HG02973 (cell line): ENCODE measurements around the gene ZCCHC17.

ENCODE experiments used
- ATAC-seq: cut with Tn5 transposase; IDR thresholded peaks from one replicate; pipeline ENCODE4 v1.9.1; 2021; ENCODE audit warnings: moderate library complexity; ENCODE audit not compliant: unreplicated experiment

The ZCCHC17 gene

DNA sequence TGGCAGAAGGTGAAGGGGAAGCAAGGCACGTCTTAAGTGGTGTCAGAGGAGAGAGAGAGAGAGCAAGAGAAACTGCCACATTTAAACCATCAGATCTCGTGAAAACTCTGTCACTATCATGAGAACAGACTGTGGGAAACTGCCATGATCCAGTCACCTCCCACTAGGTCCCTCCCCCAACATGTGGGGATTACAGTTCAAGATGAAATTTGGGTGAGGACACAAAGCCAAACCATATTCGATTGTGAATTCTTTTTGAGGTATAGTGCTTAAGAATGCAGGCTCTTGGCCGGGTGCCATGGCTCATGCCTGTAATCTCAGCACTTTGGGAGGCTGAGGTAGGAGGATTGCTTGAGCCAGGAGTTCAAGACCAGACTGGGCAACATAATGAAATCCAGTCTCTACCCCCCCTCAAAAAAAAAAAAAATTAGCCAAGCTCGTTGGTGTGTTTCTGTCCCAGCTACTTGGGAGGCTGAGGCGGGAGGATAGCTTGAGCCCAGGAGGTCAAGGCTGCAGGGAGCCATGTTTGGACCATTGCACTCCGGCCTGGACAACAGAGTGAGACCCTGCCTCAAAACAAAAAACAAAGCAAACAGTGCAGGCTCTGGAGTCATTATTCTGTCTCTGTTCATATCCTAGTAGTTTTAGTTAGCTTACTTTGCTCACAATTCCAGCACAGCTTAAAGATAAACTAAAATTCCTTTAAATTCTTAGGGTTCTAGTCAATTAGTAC is 6.0 kb downstream of the ZCCHC17 start:
- ATAC-seq, result no peak

DNA sequence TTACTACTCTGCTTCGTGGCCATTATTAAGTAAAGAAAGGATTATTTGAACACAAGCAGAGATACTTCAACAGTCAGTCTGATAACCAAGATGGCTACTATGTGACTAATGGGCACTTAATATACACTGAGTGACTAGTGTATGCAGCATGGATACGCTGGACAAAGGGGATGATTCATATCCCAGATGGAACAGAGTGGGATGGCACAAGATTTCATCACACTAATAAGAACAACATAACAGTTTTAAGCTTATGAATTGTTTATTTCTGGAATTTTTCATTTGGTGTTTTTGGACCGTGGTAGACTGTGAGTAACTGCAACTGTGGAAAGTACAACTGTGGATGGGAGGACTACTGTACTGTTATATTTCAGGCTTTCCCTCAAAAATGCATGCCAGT is 9.4 kb downstream of the ZCCHC17 start:
- ATAC-seq, result no peak

DNA sequence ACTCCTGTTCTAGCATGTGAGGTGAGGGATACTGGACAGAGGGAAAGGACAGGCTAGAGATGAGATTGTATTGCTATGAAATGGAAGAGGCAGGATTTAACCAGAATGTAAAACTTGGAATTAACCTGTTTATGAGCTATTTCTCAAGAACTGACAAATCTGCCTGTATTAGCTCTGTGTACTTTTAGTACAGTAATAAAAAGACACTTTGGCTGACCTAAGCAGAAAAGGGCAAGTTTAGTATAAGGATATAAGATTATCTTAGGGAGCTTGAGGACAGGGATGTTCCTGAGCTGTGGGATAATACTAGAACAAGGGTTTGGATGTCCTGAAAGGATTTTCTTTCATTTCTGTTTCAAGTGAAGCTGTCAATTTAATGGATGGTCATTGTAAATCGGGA is 11.2 kb downstream of the ZCCHC17 start:
- no peak for ATAC-seq

DNA sequence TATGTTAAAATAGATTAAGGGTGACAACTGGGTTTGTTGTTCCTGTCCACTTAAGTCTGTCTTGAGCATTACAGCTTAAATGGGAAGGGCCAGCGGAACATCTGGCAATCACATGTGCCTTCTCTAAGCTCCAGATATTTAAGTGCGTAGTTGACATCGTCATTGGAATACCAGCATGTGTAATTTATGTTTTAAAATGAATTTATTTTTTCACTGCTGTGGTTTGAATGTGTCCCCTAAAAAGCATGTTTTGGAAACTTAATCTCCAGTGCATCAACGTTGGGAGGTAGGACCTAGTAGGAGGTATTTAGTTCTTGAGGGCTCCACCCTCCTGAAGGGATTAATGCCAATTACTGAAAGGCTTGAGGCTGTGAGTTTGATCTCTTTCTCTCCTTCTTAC is 13.4 kb downstream of the ZCCHC17 start:
- no peak for ATAC-seq

DNA sequence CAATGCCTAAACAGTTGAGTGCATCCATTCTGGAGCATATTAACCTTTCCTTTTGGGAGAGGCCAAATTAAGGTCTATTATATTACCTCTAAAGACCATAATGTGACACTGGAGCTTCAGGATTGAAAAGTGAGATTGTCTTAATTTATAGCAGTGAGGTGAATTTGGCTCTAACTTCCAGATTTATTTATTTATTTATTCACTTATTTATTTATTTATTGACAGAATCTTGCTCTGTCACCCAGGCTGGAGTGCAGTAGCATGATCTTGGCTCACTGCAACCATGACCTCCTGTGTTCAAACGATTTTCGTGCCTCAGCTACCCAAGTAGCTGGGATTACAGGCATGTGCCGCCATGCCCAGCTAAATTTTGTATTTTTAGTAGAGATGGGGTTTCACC is 19.1 kb downstream of the ZCCHC17 start:
- ATAC-seq, result no peak

DNA sequence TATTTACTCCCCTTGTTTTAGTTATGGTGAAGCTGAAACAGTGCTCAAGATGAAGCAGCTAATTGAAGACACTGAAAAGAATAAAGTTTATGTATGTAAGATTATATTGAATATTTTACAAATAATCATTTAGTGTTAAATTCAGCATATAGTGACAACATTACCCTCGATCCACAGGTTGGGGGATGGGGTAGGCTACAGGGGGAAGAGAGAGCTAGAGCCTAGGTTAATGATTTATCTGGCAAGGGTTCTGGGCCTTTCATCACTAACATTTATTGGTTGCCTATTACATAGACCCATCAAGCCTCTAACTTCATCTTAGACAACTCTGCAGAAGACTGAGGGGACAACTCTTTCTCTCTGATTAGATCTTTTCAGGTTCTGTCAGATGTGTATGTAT is 21.3 kb downstream of the ZCCHC17 start:
- no peak for ATAC-seq

DNA sequence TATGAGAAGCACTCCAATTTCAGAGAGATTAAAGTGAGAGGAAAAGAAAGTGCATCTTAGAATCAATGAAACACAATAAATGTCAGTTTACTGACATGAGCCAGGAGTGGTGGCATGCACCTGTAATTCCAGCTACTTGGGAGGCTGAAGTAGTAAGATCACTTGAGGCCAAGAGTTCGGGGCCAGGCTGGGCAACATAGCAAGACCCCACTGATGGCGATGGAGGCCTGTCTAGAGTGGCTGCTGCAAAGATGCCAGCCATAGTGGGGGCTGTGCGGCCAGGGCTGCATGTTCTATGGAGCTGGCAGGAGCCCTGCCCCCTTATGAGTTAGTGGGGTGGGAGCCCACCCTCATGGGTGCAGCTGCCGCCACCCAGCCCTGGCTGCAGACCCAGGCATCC is 27.3 kb downstream of the ZCCHC17 start:
- no peak for ATAC-seq

DNA sequence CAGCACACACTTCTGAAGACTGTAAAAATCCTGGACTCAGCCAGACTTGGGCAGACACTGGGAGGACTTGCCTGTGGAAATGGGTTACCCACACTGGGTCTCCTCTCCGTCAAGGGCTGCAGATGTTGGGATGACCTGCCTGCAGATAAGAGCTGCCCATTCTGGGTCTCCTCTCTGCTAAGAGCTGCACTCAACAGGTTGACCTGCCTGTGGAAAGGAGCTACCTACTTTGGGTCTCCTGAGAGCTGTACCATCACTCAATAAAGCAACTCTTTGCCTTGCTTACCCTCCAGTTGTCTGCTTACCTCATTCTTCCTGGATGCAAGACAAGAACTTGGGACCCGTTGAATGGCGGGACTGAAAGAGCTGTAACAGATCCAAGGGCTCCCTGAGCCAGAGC is 28.2 kb downstream of the ZCCHC17 start:
- no peak for ATAC-seq

DNA sequence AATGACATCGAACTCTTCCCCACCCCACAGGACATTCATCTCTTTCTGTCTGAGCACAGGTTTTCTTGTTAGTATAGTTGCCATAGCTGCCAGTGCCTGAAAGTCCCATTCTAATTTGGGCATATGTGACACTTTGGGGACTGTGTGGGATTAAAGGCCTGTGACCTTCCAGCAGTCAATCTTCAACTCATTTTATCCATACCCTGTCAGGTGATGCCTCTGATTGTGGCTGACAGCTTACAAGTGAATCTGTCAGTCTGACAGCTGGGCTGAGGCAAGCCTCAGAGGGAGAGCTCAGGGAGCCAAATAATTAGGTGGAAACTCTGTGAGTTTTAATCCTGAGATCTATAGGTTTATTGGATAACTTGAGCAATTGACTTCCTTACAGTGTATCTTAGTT is 29.6 kb downstream of the ZCCHC17 start:
- no peak for ATAC-seq

DNA sequence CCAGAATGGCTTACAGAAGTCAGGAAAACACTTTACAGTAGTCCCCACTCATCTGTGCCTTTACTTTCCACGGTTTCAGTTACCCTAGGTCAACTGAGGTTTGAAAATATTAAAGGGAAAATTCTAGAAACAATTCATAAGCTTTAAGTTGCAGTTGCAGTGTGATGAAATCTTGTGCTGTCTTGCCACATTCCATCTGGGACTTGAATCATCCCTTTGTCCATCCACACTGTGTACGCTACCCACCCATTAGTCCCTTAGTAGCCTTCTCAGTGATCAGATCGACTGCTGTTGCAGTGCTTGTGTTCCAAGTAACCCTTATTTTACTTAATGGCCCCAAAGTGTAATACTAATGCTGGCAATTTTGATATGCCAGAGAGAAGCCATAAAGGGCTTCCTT is 30.5 kb downstream of the ZCCHC17 start:
- no peak for ATAC-seq

DNA sequence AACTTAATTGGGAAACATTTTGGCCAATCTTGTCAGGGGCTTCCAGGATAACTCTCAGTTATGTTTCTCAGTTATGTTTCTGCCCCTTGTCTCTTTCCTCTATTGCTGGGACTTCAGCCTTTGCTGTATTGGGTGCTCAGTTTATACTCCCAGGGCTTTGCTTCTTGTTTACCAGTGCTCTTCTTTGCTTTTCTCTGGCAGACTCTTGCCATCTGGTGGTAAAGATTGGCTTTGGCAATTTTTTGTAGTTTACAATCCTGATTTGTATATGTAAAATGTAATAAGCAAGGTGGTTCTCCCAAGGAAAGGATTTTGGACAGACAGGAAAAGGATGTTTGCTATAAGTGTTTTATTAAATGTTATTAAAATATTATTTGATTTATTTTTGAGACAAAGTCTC is 38.2 kb downstream of the ZCCHC17 start:
- no peak for ATAC-seq

DNA sequence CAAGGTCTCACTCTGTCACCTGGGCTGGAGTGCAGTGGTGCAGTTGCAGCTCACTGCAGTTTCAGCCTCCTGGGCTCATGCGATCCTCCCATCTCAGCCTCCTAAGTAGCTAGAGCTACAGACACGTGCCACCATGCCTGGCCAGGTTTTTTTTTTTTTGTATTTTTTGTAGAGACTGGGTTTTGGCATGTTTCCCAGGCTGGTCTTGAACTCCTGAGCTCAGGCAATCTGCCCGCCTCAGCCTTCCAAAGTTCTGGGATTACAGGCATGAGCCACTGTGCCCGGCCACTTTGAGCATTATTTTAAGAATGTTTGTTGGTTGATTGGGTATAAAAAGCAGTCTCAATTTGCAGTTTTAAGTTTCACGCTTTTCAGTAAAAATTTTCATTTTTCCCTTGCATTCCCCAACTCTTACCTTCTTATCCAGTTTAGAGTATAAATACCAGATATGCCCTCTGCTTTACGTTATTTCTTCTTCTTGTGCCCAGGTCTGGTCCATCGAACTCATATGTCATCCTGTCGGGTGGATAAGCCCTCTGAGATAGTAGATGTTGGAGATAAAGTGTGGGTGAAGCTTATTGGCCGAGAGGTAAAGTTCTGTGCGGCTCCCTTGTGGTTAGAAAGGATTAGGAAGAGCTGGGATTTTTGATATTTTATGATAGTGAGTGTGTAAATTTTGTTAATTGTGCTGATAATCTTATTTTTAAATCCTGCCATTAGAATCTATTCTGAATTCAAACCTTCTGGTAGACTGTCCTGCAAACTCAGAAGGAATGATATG is 40.0 kb downstream of the ZCCHC17 start:
- no peak for ATAC-seq

DNA sequence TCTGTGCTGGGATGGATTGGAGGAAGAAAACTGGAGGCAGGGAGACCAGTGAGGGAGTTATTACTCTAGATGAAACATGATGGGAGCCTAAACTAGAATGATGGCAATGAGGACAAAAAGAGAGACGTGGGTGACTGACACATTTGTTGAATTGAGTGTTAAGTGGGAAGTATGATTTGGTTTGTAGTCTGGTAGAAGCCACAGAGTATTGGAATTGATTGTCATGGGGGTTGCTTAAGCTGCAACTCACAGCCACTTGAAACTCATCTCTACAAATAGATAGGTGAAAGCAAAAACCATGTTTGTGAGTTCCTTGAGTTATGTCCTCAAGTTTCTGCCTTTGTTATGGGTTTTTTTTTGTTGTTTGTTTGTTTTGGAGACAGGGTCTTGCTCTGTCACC is 47.7 kb downstream of the ZCCHC17 start:
- no peak for ATAC-seq

DNA sequence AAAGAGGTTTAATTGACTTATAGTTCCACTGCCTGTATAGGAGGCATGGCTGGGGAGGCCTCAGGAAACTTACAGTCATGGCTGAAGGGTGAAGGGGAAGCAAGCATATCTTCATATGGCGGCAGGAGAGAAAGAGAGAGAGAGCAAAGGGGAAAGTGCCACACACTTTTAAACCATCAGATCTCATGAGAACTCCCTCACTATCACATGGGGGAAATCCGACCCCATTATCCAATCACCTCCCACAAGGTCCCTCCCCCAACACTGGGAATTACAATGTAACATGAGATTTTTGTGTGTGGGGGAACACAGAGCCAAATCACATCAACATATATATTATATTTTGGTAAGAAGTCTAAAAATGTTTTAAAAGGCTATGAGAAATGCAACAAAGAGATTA is 48.8 kb downstream of the ZCCHC17 start:
- no peak for ATAC-seq

DNA sequence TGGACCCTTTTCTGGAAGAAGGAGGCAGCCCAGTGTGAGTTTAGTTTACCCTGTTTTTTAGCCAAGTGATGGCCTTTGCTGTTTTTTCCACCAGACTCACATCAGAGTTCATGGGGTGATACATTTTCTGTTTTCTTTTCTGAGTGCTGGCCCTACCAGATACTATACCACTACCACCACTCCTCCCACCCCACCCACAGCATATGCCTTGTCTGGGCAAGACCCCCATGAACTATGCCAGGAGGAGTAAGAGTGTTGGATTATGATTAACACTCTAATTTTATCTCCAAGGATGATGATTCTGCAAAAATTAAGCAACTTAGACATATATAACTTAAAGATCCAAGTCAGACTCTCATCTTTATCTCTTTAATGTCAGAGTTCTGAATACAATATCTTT is 50.0 kb downstream of the ZCCHC17 start:
- no peak for ATAC-seq

DNA sequence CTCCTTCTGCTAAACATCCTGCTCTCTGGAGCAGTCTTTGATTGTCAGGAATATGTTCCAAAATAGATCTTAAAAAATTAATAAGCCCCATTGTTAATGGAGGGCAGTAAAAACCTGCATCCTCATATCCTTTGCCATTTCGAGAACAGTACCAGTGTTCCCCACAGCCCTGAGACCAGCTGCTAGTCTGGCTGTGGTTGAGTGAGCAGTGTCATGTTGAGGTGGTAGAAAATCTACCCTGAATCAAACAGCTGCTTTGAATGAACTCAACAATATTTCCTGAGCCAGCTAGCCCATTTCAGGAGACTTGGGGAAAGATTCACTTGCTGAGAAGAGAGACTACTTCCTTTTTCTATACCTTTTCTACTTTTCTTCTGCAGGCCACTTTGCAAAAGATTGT is 51.6 kb downstream of the ZCCHC17 start:
- ATAC-seq, result no peak

DNA sequence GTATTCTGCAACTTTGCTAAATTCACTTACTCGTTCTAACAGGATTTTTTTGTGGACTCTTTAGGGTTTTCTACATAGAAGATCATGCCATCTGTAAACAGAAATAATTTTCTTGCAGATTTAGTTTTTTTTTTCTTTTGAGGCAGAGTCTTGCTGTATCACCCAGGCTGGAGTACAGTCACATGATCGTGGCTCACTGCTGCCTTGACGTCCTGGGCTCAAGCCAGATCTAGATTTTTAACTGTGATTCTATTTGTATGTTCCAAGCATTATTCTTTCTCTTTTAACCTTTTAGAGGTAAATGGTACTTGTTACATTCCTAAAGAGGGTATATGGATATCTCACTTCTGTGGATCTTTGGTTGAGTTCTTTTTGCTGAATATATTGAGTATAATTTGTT is 57.5 kb downstream of the ZCCHC17 start:
- ATAC-seq, result no peak

DNA sequence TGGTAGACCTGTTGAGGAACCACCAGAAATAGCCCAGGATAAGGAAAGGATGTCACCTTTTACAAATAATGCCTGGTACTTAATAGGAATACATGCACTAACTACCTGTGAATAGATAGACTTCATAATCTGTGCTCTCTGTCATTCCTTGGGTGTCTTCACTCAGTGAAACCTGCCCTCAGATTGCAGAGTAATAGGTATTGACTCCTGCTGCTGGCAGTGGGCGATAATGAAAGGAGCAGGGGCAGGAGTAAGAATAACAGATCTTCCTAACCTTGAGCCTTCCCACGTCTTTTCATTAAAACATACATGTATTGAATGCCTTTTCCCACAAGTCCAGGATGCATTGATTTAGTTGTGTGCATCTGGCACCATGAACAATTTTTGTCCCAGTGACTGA is 59.6 kb downstream of the ZCCHC17 start:
- no peak for ATAC-seq

DNA sequence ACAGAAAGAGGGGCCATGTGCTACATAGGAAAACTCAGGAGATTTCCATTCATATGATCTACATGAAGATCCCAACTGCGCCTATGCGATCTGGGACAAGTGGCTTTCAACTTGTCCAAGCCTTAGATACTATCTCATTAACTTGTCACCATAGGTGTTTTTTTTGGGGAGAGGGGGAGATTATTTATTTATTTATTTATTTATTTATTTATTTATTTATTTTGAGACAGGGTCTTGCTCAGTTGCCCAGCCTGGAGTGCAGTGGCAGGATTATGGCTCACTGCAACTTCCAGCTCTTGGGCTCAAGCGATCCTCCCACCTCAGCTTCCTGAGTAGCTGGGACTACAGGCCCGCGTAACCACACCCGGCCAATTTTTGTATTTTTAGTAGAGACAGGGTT is 64.8 kb downstream of the ZCCHC17 start:
- ATAC-seq, result no peak

DNA sequence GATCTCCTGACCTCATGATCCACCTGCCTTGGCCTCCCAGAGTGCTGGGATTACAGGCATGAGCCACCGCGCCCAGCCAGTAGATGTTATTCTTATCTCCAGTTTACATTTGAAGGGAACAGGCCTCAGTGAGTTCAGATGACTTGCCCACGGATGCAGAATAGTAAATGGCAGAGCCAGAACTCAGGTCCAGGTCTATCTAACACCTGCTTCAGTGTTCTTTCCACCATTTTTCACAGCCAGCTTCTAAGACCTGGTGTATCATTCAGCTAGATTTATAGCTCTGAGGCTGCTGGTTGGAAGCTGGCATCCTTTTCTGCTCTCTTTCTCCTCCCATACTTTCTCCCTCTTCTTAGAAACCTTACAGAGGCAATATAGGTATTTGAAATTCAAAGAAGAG is 65.2 kb downstream of the ZCCHC17 start:
- ATAC-seq, result no peak

DNA sequence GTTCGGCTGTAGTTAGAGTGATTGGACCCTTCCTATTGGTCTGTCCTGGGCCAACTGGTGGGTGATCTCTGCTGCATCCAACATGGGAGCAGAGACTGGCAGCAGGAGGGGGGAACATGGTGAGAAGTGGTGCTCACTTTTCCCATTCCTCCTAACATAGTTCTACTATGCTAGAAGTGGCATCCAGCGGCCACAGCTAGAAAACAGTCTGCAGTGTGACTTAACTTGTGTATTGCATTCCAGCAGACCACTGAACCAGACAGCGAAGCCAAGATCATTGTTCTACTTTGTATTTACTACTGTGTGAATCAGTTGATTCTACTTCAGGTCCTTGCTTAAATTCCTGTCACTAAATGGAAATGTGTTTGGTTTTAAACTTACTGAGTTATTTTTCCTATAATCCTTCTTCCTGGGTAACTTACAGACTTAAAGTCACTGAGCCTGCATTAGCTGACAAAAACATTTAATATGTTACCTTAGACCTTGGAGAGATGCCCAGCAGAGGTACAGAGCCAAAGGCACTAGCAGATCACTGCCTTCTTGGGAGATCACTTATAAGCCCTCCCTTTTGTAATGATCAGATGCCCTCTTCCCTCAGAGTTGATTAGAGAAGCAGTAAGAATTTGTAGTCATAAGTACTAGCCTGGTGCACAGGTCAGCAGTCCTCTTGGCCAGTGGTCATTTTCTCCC is 67.9 kb downstream of the ZCCHC17 start:
- ATAC-seq, result no peak

DNA sequence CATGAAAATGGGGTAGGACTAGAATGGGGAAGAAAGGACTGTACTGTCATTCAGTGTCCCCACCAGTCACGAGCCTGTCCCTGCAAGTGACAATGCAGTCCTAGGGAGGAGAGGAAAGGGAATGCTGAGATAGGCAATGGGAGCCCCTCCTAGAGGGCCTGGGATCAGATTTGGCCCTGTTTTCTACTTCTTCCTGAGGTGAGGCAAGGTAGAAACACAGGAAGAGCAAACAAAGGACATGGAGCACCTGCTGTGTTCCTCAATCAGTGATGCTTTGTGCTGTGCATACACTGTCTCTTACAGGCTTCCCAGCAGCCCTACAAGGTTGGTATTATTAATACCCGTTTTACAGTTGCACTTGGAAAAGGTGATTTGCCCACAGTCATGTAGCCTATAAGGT is 70.0 kb downstream of the ZCCHC17 start:
- ATAC-seq, result no peak
